ENCODE results near the gene CDKN2B-AS1.

DNA sequence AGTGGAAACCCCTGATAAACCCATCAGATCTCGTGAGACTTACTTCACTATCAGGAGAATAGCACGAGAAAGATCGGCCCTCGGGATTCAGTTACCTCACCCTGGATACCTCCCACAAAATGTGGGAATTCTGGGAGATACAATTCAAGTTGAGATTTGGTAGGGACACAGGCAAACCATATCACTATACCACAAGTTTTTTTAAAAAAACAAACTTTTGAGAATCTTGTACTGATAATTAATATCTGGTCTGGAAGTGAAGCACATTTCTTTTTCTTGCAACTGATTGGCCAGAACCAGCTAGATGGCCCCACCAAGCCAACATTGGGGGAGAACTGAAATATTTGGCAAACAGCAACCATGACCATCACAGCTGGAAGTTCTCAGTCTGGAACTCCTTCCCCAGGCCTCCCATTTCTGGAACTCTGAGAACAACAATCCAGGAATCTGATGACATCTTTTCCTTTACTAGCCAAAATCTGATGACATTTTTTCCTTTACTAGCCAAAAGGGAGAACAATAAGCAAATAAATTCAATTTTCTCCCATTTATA is 66.3 kb downstream of the CDKN2B-AS1 start:
- TF ChIP-seq, protein P1, sequence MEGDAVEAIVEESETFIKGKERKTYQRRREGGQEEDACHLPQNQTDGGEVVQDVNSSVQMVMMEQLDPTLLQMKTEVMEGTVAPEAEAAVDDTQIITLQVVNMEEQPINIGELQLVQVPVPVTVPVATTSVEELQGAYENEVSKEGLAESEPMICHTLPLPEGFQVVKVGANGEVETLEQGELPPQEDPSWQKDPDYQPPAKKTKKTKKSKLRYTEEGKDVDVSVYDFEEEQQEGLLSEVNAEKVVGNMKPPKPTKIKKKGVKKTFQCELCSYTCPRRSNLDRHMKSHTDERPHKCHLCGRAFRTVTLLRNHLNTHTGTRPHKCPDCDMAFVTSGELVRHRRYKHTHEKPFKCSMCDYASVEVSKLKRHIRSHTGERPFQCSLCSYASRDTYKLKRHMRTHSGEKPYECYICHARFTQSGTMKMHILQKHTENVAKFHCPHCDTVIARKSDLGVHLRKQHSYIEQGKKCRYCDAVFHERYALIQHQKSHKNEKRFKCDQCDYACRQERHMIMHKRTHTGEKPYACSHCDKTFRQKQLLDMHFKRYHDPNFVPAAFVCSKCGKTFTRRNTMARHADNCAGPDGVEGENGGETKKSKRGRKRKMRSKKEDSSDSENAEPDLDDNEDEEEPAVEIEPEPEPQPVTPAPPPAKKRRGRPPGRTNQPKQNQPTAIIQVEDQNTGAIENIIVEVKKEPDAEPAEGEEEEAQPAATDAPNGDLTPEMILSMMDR (IDR thresholded peaks at IDR 0.05; ENCODE audit: low read depth, low read length): no peak
- TF ChIP-seq EZH2phosphoT487 (IDR thresholded peaks at IDR 0.05; ENCODE audit: low read depth): no peak
